Mesothelial cell of epicardium (in vitro differentiated cells): ENCODE data around the gene SOS2. TPM values are rescaled to one million over a fixed set of nuclear protein-coding genes. Genes with fewer than 3 reads are reported as not detected.

Source experiments
- DNase-seq, 2 experiments: peaks; one replicate each; pipeline ENCODE4 v3.0.0; 2021; ENCODE audit warnings: low spot score in 2 of 2; ENCODE audit not compliant: unreplicated experiment in 2 of 2
- H3K27ac Mint-ChIP-seq: 2 replicates; pipeline ENCODE4 v1.8.0; 2021; ENCODE audit warnings: mixed read lengths
- H3K27me3 Mint-ChIP-seq: 2 replicates; pipeline ENCODE4 v1.8.0; 2021; ENCODE audit warnings: low read depth, mixed read lengths
- H3K36me3 Mint-ChIP-seq: 2 replicates; pipeline ENCODE4 v1.8.0; 2021; ENCODE audit warnings: mixed read lengths
- H3K4me1 Mint-ChIP-seq: 2 replicates; pipeline ENCODE4 v1.8.0; 2021; ENCODE audit warnings: mixed read lengths
- H3K4me3 Mint-ChIP-seq: 2 replicates; pipeline ENCODE4 v1.8.0; 2021; ENCODE audit warnings: mild to moderate bottlenecking, moderate library complexity, mixed read lengths
- H3K9me3 Mint-ChIP-seq: 2 replicates; pipeline ENCODE4 v1.8.0; 2021; ENCODE audit warnings: mixed read lengths
- CTCF ChIP-seq: fragments of 200-600 bp; sonication (generic); IDR thresholded peaks from one replicate; pipeline ENCODE4 v1.5.0; 2021; ENCODE audit warnings: antibody characterized with exemption; ENCODE audit not compliant: unreplicated experiment
- total RNA-seq: library from RNA; stranded (reverse); gene quantifications from 3 replicates; pipeline ENCODE4 v1.2.1, GENCODE V29; 2021

SOS2 gene
- total RNA-seq, 1 donor from 2014 or later, result 47.0 TPM

- Mint-ChIP-seq H3K9me3 (no peaks in the 10 kb centered on the region), H3K4me3 (no peak overlapping the region), H3K36me3 (no peaks in the 10 kb centered on the region), H3K27ac (no peak overlapping the region), H3K27me3 (no peaks in the 10 kb centered on the region), H3K4me1 (peaks cover 8% of the 10 kb centered on the region)
- no peak for DNase-seq
- TF ChIP-seq CTCF, result no peak
Observed at GRCh38 chr14:50089208-50089607, 142.2 kb downstream of the SOS2 start.

- peaks cover 8% of the 10 kb centered on the region for H3K4me1 Mint-ChIP-seq
- DNase-seq, result no peak
- no peak overlapping the region for H3K27ac Mint-ChIP-seq
- TF ChIP-seq CTCF, result no peak
- H3K27me3 Mint-ChIP-seq, result no peaks in the 10 kb centered on the region
- H3K4me3 Mint-ChIP-seq, result no peak overlapping the region
- H3K9me3 Mint-ChIP-seq, result no peaks in the 10 kb centered on the region
- no peaks in the 10 kb centered on the region for H3K36me3 Mint-ChIP-seq
Observed at GRCh38 chr14:50088731-50089130, 142.6 kb downstream of the SOS2 start.

- H3K36me3 Mint-ChIP-seq, result no peaks in the 10 kb centered on the region
- H3K9me3 Mint-ChIP-seq, result no peaks in the 10 kb centered on the region
- H3K4me1 Mint-ChIP-seq, result peaks cover 6% of the 10 kb centered on the region
- no peak overlapping the region for H3K4me3 Mint-ChIP-seq
- no peak for DNase-seq
- no peak for TF ChIP-seq CTCF
- H3K27me3 Mint-ChIP-seq, result no peaks in the 10 kb centered on the region
- no peak overlapping the region for H3K27ac Mint-ChIP-seq
Observed at GRCh38 chr14:50088117-50088515, 143.3 kb downstream of the SOS2 start.

DNA sequence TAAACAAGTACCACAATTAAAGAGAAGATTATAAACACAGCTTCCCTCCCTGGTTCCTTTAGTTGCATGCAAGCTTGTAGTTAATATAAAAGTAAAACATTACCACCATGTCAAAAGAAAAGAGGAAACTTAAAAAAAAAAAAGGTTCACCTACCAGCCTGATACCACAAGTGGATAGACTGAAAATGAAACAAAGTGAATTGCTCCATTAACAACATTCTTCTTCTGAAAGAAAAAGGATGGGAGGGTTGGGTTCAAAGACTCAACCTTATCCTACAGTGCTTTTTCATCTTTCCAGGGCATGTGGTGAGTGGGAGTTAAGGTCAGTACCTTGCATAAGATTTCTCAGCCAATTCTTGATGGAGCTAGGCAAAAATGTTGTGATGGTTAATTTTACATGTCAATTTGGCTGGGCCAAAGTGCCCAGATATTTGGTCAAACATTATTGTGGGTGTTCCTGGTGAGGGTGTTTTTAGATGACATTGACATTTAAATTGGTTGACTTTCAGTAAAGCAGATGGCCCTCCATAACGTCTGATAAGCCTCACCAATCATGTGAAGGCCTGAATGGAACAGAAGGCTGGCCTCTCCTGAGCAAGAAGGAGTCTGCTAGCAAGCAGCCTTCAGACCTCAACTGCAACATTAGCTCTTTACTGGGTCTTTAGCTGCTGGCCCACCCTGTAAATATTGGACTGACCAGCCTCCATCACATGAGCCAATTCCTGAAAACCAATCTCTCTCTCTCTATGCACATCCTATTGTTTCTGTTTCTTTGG lies 143.8 kb downstream of the SOS2 start:
- Mint-ChIP-seq H3K27me3 (no peaks in the 10 kb centered on the region), H3K36me3 (no peaks in the 10 kb centered on the region)
- DNase-seq, result no peak

DNA sequence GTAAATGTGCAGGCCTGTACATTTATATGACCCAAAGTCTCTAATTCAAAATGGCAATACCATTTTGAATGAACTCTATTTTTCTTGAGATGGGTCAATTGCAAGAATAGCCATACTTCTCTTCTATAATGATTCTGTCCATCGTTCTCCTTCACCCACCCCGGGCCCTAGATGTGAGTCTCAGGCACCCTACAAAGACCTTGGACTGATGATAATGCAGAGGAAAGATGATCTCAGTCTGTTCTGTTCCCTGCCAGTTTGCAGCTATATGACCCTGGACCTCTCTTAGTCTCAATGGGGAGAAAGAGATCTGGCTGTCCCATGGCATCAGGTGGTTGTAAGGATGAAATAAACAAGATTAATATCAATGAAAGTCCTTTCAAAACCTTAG lies 145.1 kb downstream of the SOS2 start:
- DNase-seq, result no peak
- Mint-ChIP-seq H3K4me1 (peaks cover 19% of the 10 kb centered on the region), H3K27ac (no peak overlapping the region), H3K4me3 (no peak overlapping the region), H3K36me3 (no peaks in the 10 kb centered on the region), H3K9me3 (no peaks in the 10 kb centered on the region), H3K27me3 (no peaks in the 10 kb centered on the region)
- TF ChIP-seq CTCF, result no peak

More for the DNA sequence above, 143.8 kb downstream of the SOS2 start:
- Mint-ChIP-seq H3K4me1 (peaks cover 6% of the 10 kb centered on the region), H3K4me3 (no peak overlapping the region), H3K27ac (no peak overlapping the region), H3K9me3 (no peaks in the 10 kb centered on the region)
- no peak for TF ChIP-seq CTCF
